ENCODE results near the gene SH3RF2. TPM values are rescaled to one million over a fixed set of nuclear protein-coding genes. Genes with fewer than 3 reads are reported as not detected.

The SH3RF2 gene
- total and polyA plus RNA-seq, 10 of the 15 experiments (the other 5 are each of a cell fraction or from before 2014, with no cell fraction given): 0.15 TPM; not detected in 9

GRCh38 chr5:146006470-146007190 is 70.3 kb downstream of the SH3RF2 start:
- Histone ChIP-seq H3K27me3 (replicated peaks in 1 of 2; ENCODE audit: control insufficient read depth in 2 of 2, insufficient read depth in 2 of 2, low read length in 1 of 2) (no peaks in the 10 kb centered on the region), H3K9ac (ENCODE audit: control insufficient read depth, insufficient read depth, low read length) (no peak overlapping the region), H3K27ac (ENCODE audit: control insufficient read depth, insufficient read depth) (no peak overlapping the region), H3K4me1 (ENCODE audit: control insufficient read depth, insufficient read depth, low read length) (no peaks in the 10 kb centered on the region), H3K4me3 (no peak overlapping the region), H3K4me2 (ENCODE audit: control insufficient read depth, insufficient read depth) (no peak overlapping the region), H4K20me1 (ENCODE audit: control insufficient read depth, insufficient read depth) (no peaks in the 10 kb centered on the region), H3K36me3 (ENCODE audit: control insufficient read depth in 2 of 2, insufficient read depth in 2 of 2, low read length in 1 of 2) (no peaks in the 10 kb centered on the region), H2AFZ (ENCODE audit: control insufficient read depth, low read depth, low read length) (no peak overlapping the region), H3K79me2 (ENCODE audit: control insufficient read depth, insufficient read depth, low read length) (no peaks in the 10 kb centered on the region), H3K9me3 (replicated peaks; ENCODE audit: control insufficient read depth, insufficient read depth, low read length) (no peaks in the 10 kb centered on the region)
- FAIRE-seq (no peak), DNase-seq (ENCODE audit: low read depth, low spot score) (no peak), ATAC-seq (no peak)
- SMC1A ChIA-PET (ENCODE audit: uncharacterized antibody, unreplicated experiment): interaction anchor here (0.9 kb wide), 1 partner anchor 14 kb away, joined by 3 read pairs; no protein-coding TSS in a partner anchor
- intact Hi-C loops (cut with micrococcal nuclease; ENCODE audit: unreplicated experiment): no loop called here
- TF ChIP-seq USF1 (IDR thresholded peaks at IDR 0.05; ENCODE audit: borderline replicate concordance, extremely low read length, insufficient read depth, low read depth, low read length) (no peak), HDAC6 (IDR thresholded peaks at IDR 0.05; ENCODE audit: unreplicated experiment) (no peak), GATAD2B (conservative IDR thresholded peaks at IDR 0.05; ENCODE audit: low read depth) (no peak), MTA2 (IDR thresholded peaks at IDR 0.05; ENCODE audit: low read depth) (no peak), CBX5 (IDR thresholded peaks at IDR 0.05; ENCODE audit: low read depth) (no peak), POU2F2 (IDR thresholded peaks at IDR 0.05; ENCODE audit: borderline replicate concordance, low read depth, low read length) (no peak), JUND (IDR thresholded peaks at IDR 0.05; ENCODE audit: low read depth, low read length) (no peak), NFIC (IDR thresholded peaks at IDR 0.05; ENCODE audit: low read depth, low read length) (no peak), GABPA (IDR thresholded peaks at IDR 0.05; ENCODE audit: low read depth) (no peak), NR2C2 (IDR thresholded peaks at IDR 0.05; ENCODE audit: borderline replicate concordance, control insufficient read depth, insufficient read length, low read depth) (no peak), ZNF24 (IDR thresholded peaks at IDR 0.05) (no peak), HSF1 (IDR thresholded peaks at IDR 0.05; ENCODE audit: low read depth, low read length) (no peak)
- BruUV-seq (replicated peaks): no TSS peak
- in situ Hi-C loops (cut with MboI): no loop called here
- CTCF ChIA-PET: no interaction called here
- WGBS (ENCODE audit: insufficient coverage, insufficient replicate concordance, low lambda C conversion rate, missing lambda C conversion rate): 32% methylated on average over 6 of the region's 6 CpGs
- POLR2A ChIA-PET: no interaction called here
- RAD21 ChIA-PET (ENCODE audit: unreplicated experiment): no interaction called here

All from GM12878 (cell line).